Mesendoderm (in vitro differentiated cells): Measurements from ENCODE around the gene TADA3.

Experiments used
- DNase-seq: peaks from one replicate; pipeline ENCODE4 v3.0.0; 2013
- H2AK5ac ChIP-seq: 2 replicates; pipeline ENCODE4 v1.6.1; 2013; ENCODE audit warnings: low read length, inconsistent platforms
- H2BK120ac ChIP-seq: 2 replicates; pipeline ENCODE4 v1.6.1; 2013; ENCODE audit warnings: low read depth, mild to moderate bottlenecking, low read length, moderate library complexity, mixed read lengths
- H2BK15ac ChIP-seq: replicated peaks from 2 replicates; pipeline ENCODE4 v1.6.1; 2013; ENCODE audit warnings: low read depth, mild to moderate bottlenecking, moderate library complexity
- H2BK5ac ChIP-seq: 2 replicates; pipeline ENCODE4 v1.6.1; 2013; ENCODE audit warnings: low read length, inconsistent platforms
- H3K18ac ChIP-seq: 2 replicates; pipeline ENCODE4 v1.6.1; 2013; ENCODE audit warnings: mild to moderate bottlenecking, low read length, mixed read lengths
- H3K23ac ChIP-seq: one replicate; pipeline ENCODE4 v1.6.1; 2013; ENCODE audit warnings: low read length
- H3K27ac ChIP-seq: 2 replicates; pipeline ENCODE4 v1.5.1; 2013; ENCODE audit warnings: low read depth, mild to moderate bottlenecking, inconsistent platforms, low read length, moderate library complexity
- H3K27me3 ChIP-seq: 2 replicates; pipeline ENCODE4 v1.6.1; 2013; ENCODE audit warnings: low read length, control low read depth, mild to moderate bottlenecking, inconsistent platforms; ENCODE audit not compliant: insufficient read depth, poor library complexity
- H3K36me3 ChIP-seq: 2 replicates; pipeline ENCODE4 v1.6.1; 2013; ENCODE audit warnings: low read length, inconsistent platforms; ENCODE audit not compliant: control insufficient read depth, insufficient read depth
- H3K4ac ChIP-seq: one replicate; pipeline ENCODE4 v1.6.1; 2013; ENCODE audit warnings: low read depth, mild to moderate bottlenecking, low read length, moderate library complexity
- H3K4me1 ChIP-seq: 2 replicates; pipeline ENCODE4 v1.6.1; 2013; ENCODE audit warnings: low read depth, low read length, inconsistent platforms; ENCODE audit not compliant: control insufficient read depth
- H3K4me2 ChIP-seq: 2 replicates; pipeline ENCODE4 v1.6.1; 2013; ENCODE audit warnings: low read length
- H3K4me3 ChIP-seq: 2 replicates; pipeline ENCODE4 v1.5.1; 2013; ENCODE audit warnings: mild to moderate bottlenecking, low read length
- H3K56ac ChIP-seq: one replicate; pipeline ENCODE4 v1.6.1; 2013; ENCODE audit warnings: low read length
- H3K79me1 ChIP-seq: 2 replicates; pipeline ENCODE4 v1.6.1; 2013; ENCODE audit warnings: low read length, inconsistent platforms
- H3K79me2 ChIP-seq: 2 replicates; pipeline ENCODE4 v1.6.1; 2013; ENCODE audit warnings: mild to moderate bottlenecking, low read length; ENCODE audit not compliant: control insufficient read depth, insufficient read depth
- H3K9ac ChIP-seq: 2 replicates; pipeline ENCODE4 v1.6.1; 2013; ENCODE audit warnings: low read length, inconsistent platforms
- H4K5ac ChIP-seq: one replicate; pipeline ENCODE4 v1.6.1; 2013; ENCODE audit warnings: low read length
- H4K8ac ChIP-seq: one replicate; pipeline ENCODE4 v1.6.1; 2013; ENCODE audit warnings: low read depth, mild to moderate bottlenecking, control low read depth, low read length, moderate library complexity
- WGBS: extraction: QIAGEN DNeasy Blood & Tissue Kit; methylation state at CpG from one replicate; pipeline ENCODE4 v1.1.7; 2013; ENCODE audit warnings: low lambda C conversion rate, missing lambda C conversion rate; ENCODE audit not compliant: insufficient coverage; ENCODE audit errors: extremely low coverage; 5-methylcytosine and 5-hydroxymethylcytosine counted together

TADA3 gene

DNA sequence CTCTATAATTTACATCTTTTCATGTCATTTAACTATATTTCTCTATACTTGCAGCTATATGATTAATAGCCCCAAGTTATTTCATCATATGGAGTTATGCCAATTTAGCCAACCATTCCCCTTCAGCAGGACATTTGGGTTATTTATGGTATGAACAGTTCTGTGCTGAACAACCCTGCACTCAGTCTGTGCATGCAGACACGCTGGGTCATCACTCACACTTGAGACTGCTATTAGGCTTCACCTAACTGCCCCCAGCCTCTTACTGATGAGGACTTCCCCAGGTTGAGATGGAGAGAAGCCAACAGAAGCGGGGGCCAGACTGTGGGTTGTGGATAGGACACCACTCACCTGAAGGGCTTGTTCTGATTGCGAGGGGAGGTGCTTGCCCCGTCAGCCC, 7.3 kb downstream of the TADA3 start:
- H3K9ac ChIP-seq: no peak overlapping the region
- no peak overlapping the region for H3K27ac ChIP-seq
- H2BK15ac ChIP-seq: no peak overlapping the region
- H2BK120ac ChIP-seq: no peak overlapping the region
- no peak overlapping the region for H3K4ac ChIP-seq
- no peak overlapping the region for H3K18ac ChIP-seq
- H2AK5ac ChIP-seq: no peak overlapping the region
- no peaks in the 10 kb centered on the region for H3K27me3 ChIP-seq
- H3K56ac ChIP-seq: no peak overlapping the region
- DNase-seq: no peak
- H2BK5ac ChIP-seq: no peak overlapping the region
- H3K79me1 ChIP-seq: no peaks in the 10 kb centered on the region
- H3K4me3 ChIP-seq: no peak overlapping the region
- H3K79me2 ChIP-seq: no peaks in the 10 kb centered on the region
- no peaks in the 10 kb centered on the region for H3K4me1 ChIP-seq
- WGBS: no CpG with 5 or more reads among the region's 4 CpGs
- no peak overlapping the region for H3K4me2 ChIP-seq
- H3K36me3 ChIP-seq: peaks cover 14% of the 10 kb centered on the region
- no peak overlapping the region for H3K23ac ChIP-seq
- H4K8ac ChIP-seq: no peak overlapping the region
- no peak overlapping the region for H4K5ac ChIP-seq

DNA sequence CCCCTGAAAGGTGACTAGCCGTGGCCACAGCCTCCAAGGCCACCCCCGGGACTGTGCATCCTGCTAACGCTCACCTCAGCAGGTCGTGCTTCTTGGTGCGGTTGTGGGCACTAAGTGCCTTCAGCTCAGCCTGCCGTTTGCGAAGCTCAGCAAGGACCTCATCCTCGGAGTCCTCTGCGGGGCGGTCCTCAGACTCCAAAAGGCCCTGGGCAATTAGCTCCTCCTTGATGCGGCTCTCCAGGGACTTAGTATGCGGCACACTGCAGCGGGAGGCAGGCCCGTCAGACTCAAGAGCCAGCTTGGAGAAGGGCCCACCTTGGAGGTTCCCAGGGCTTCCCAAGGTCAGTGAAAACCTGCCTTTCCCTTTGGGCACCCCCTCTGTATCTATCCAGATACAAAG, 8.3 kb downstream of the TADA3 start:
- H3K36me3 ChIP-seq: peaks cover 10% of the 10 kb centered on the region
- WGBS: no CpG with 5 or more reads among the region's 14 CpGs

DNA sequence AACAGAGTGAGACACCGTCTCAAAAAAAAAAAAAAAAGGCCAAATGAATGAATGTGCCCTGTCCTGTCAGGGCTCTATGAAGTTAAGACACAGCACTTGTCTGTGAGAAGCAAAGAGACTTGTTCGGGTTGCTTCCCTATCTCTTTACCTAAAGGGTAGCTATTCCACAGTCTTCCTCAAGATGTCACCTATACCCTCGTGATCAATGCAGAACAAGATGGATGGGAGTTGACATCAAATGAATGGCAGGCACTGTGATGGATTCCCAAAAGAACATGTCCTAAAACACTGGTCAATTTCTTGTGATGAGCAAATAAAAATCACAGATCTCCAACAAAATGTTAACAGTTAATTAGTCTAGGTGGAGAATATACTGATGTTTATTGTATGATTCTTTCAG, 9.5 kb downstream of the TADA3 start:
- no peak overlapping the region for H3K4me2 ChIP-seq
- H4K5ac ChIP-seq: no peak overlapping the region
- H3K36me3 ChIP-seq: peaks cover 10% of the 10 kb centered on the region
- H4K8ac ChIP-seq: no peak overlapping the region
- H3K23ac ChIP-seq: no peak overlapping the region
- H3K56ac ChIP-seq: no peak overlapping the region
- DNase-seq: peak; percentile 51
- H3K79me2 ChIP-seq: no peaks in the 10 kb centered on the region
- H3K4me1 ChIP-seq: no peaks in the 10 kb centered on the region
- no peak overlapping the region for H2BK120ac ChIP-seq
- no peak overlapping the region for H3K9ac ChIP-seq
- no peak overlapping the region for H2AK5ac ChIP-seq
- no peak overlapping the region for H2BK15ac ChIP-seq
- no peak overlapping the region for H2BK5ac ChIP-seq
- H3K79me1 ChIP-seq: no peaks in the 10 kb centered on the region
- no peak overlapping the region for H3K4me3 ChIP-seq
- H3K4ac ChIP-seq: no peak overlapping the region
- no peaks in the 10 kb centered on the region for H3K27me3 ChIP-seq
- no CpG with 5 or more reads among the region's 3 CpGs for WGBS
- no peak overlapping the region for H3K18ac ChIP-seq
- no peak overlapping the region for H3K27ac ChIP-seq

More for the DNA sequence above, 8.3 kb downstream of the TADA3 start:
- no peak overlapping the region for H2AK5ac ChIP-seq
- no peak overlapping the region for H3K4me3 ChIP-seq
- no peak overlapping the region for H3K9ac ChIP-seq
- H3K4me1 ChIP-seq: no peaks in the 10 kb centered on the region
- no peaks in the 10 kb centered on the region for H3K79me2 ChIP-seq
- no peak overlapping the region for H2BK5ac ChIP-seq
- H3K18ac ChIP-seq: no peak overlapping the region
- no peak overlapping the region for H3K4ac ChIP-seq
- H3K56ac ChIP-seq: no peak overlapping the region
- H3K79me1 ChIP-seq: no peaks in the 10 kb centered on the region
- no peak overlapping the region for H3K23ac ChIP-seq
- H3K27me3 ChIP-seq: no peaks in the 10 kb centered on the region
- no peak overlapping the region for H2BK15ac ChIP-seq
- H3K27ac ChIP-seq: no peak overlapping the region
- DNase-seq: no peak
- H2BK120ac ChIP-seq: no peak overlapping the region
- no peak overlapping the region for H4K5ac ChIP-seq
- H4K8ac ChIP-seq: no peak overlapping the region
- H3K4me2 ChIP-seq: no peak overlapping the region

DNA sequence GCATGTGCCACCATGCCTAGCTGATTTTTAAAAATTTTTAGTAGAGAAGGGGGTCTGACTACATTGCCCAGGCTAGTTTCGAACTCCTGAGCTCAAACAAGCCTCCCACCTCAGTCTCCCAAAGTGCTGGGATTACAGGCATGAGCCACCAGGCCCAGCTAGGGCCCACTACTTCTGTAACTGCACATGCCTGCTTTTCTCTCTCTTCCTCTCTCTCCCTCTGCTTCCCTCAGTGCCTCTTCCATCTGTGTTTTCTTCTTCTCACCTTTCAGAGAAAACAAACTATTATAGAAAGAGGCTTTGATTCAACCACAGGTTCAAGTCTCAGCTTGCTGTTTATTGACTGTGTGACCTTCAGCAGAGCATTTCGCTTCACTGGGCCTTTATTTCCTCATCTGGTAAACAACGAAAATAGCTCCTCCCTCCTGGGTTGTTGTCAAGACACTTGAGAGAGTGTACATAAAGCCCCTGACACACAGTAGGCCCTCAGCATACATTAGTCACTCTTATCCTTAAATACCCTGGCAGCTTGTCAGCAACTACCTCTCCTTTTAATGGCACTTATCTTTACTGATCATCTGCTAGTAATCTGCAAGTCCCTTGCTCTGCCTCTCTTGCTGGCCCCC, 10.2 kb downstream of the TADA3 start:
- no peak for DNase-seq
- no peak overlapping the region for H2BK15ac ChIP-seq
- no peak overlapping the region for H3K27ac ChIP-seq
- no peak overlapping the region for H4K8ac ChIP-seq
- H2AK5ac ChIP-seq: no peak overlapping the region
- H3K4me2 ChIP-seq: no peak overlapping the region
- H3K23ac ChIP-seq: no peak overlapping the region
- no peaks in the 10 kb centered on the region for H3K27me3 ChIP-seq
- no peak overlapping the region for H2BK120ac ChIP-seq
- H2BK5ac ChIP-seq: no peak overlapping the region
- H3K18ac ChIP-seq: no peak overlapping the region
- no peaks in the 10 kb centered on the region for H3K4me1 ChIP-seq
- no CpG with 5 or more reads among the region's 3 CpGs for WGBS
- H4K5ac ChIP-seq: no peak overlapping the region
- no peaks in the 10 kb centered on the region for H3K79me1 ChIP-seq
- H3K79me2 ChIP-seq: no peaks in the 10 kb centered on the region
- H3K4me3 ChIP-seq: no peak overlapping the region
- H3K56ac ChIP-seq: no peak overlapping the region
- H3K4ac ChIP-seq: no peak overlapping the region
- no peak overlapping the region for H3K9ac ChIP-seq
- H3K36me3 ChIP-seq: peaks cover 10% of the 10 kb centered on the region

DNA sequence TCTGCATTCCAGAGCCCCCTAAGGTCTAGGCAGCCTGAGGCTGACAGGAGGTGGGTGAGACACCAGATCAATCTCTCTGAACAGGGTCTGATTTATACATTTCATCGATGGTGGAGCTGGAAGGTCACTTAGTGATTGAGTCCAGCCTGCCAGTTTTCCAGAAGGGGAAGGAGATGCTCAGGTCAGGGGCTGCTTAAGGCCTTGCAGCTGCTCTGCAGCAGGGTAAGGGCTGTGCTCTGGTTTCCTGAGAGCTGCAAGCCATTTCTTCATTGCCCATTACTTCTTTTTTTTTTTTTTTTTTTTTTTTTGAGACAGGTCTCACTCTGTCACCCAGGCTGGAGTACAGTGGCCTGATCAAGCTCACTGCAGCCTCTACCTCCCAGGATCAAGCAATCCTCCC, 10.7 kb downstream of the TADA3 start:
- H3K36me3 ChIP-seq: peaks cover 10% of the 10 kb centered on the region
- no peak overlapping the region for H4K8ac ChIP-seq
- no peak overlapping the region for H3K4me3 ChIP-seq
- no peak overlapping the region for H3K56ac ChIP-seq
- DNase-seq: no peak
- no peak overlapping the region for H2BK120ac ChIP-seq
- no peaks in the 10 kb centered on the region for H3K4me1 ChIP-seq
- H3K9ac ChIP-seq: no peak overlapping the region
- no peak overlapping the region for H3K18ac ChIP-seq
- no peak overlapping the region for H4K5ac ChIP-seq
- H3K79me1 ChIP-seq: no peaks in the 10 kb centered on the region
- H2AK5ac ChIP-seq: no peak overlapping the region
- no peak overlapping the region for H2BK15ac ChIP-seq
- no peak overlapping the region for H3K23ac ChIP-seq
- no peaks in the 10 kb centered on the region for H3K79me2 ChIP-seq
- no peak overlapping the region for H3K27ac ChIP-seq
- no peak overlapping the region for H2BK5ac ChIP-seq
- no peak overlapping the region for H3K4me2 ChIP-seq
- H3K4ac ChIP-seq: no peak overlapping the region
- WGBS: no CpG with 5 or more reads among the region's 1 CpG
- H3K27me3 ChIP-seq: no peaks in the 10 kb centered on the region

DNA sequence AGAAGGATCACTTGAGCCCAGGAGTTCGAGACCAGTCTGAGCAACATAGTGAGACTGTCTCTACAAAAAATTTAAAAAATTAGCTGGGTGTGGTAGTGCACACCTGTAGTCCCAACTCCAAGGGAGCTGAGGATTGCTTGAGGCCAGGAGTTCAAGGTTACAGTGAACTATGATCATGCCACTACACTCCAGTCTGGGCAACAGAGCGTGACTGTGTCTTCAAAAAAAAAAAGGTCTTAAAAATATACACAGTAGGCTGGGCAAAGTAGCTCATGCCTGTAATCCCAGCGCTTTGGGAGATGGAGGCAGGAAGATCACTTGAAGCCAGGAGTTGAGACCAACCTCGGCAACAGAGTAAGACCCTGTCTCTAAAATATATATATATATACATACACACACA, 11.4 kb downstream of the TADA3 start:
- no peak overlapping the region for H3K23ac ChIP-seq
- H3K27me3 ChIP-seq: no peaks in the 10 kb centered on the region
- H3K9ac ChIP-seq: no peak overlapping the region
- H3K4ac ChIP-seq: no peak overlapping the region
- no peak overlapping the region for H3K4me2 ChIP-seq
- H4K8ac ChIP-seq: no peak overlapping the region
- WGBS: no CpG with 5 or more reads among the region's 4 CpGs
- no peak overlapping the region for H2BK15ac ChIP-seq
- H2BK120ac ChIP-seq: no peak overlapping the region
- H4K5ac ChIP-seq: no peak overlapping the region
- H3K79me1 ChIP-seq: no peaks in the 10 kb centered on the region
- no peak overlapping the region for H2BK5ac ChIP-seq
- H3K18ac ChIP-seq: no peak overlapping the region
- H3K79me2 ChIP-seq: no peaks in the 10 kb centered on the region
- H2AK5ac ChIP-seq: no peak overlapping the region
- no peak for DNase-seq
- no peak overlapping the region for H3K56ac ChIP-seq
- peaks cover 8% of the 10 kb centered on the region for H3K36me3 ChIP-seq
- no peak overlapping the region for H3K4me3 ChIP-seq
- H3K27ac ChIP-seq: no peak overlapping the region
- H3K4me1 ChIP-seq: no peaks in the 10 kb centered on the region
